Transverse colon (tissue), 4 donors: ENCODE data around the gene KCNH1. TPM values are rescaled to one million over a fixed set of nuclear protein-coding genes. Genes with fewer than 3 reads are reported as not detected.

Experiments used
- DNase-seq: peaks from one replicate; pipeline ENCODE4 v3.0.0-alpha.2; 2019
- H3K27ac ChIP-seq, 4 donors: fragments of 200-600 bp; sonication (generic); 2 replicates each; pipeline ENCODE4 v1.5.1; 2016 to 2018; ENCODE audit warnings: inconsistent platforms in 4 of 4
- H3K27me3 ChIP-seq: fragments of 200-600 bp; sonication (generic); 2 replicates; pipeline ENCODE4 v1.5.1; 2017; ENCODE audit warnings: inconsistent platforms
- H3K36me3 ChIP-seq, 4 donors: fragments of 200-600 bp; sonication (generic); 2 replicates each; pipeline ENCODE4 v1.5.1; 2017 to 2019; ENCODE audit warnings: inconsistent platforms in 4 of 4
- H3K4me1 ChIP-seq, 4 donors: fragments of 200-600 bp; sonication (generic); 2 replicates each; pipeline ENCODE4 v1.5.1; 2017 to 2020; ENCODE audit warnings: inconsistent platforms in 4 of 4
- H3K4me3 ChIP-seq, 4 donors: fragments of 200-600 bp; sonication (generic); 1 replicate in 1 of 4; 2 replicates in 3 of 4; pipeline versions ENCODE4 v1.5.1 to v1.6.1; 2017 to 2019; ENCODE audit warnings: inconsistent platforms in 4 of 4
- H3K9me3 ChIP-seq, 2 donors: fragments of 200-600 bp; sonication (generic); 2 replicates each; pipeline ENCODE4 v1.5.1; 2017 to 2019; ENCODE audit warnings: inconsistent platforms in 2 of 2
- EP300 ChIP-seq: sonication (generic); formaldehyde crosslinking; IDR thresholded peaks from one replicate; pipeline ENCODE4 v1.6.1; 2017; ENCODE audit warnings: antibody characterized with exemption, low read depth
- POLR2A ChIP-seq: fragments of 450-650 bp; IDR thresholded peaks from one replicate; pipeline ENCODE4 v1.6.1; 2016; ENCODE audit warnings: antibody characterized with exemption, mild to moderate bottlenecking, moderate library complexity
- POLR2AphosphoS5 ChIP-seq, 3 donors: sonication (generic); formaldehyde crosslinking; IDR thresholded peaks; one replicate each; pipeline ENCODE4 v1.6.1; 2016; ENCODE audit warnings: antibody characterized with exemption in 3 of 3
- WGBS, 2 donors: methylation state at CpG; one replicate each; pipeline ENCODE4 v1.1.5; 2018; ENCODE audit warnings: low coverage in 1 of 2; 5-methylcytosine and 5-hydroxymethylcytosine counted together
- in situ Hi-C, 4 donors: fragments of 200-750 bp; cut with MboI; loops; one replicate each; pipeline versions ENCODE4 v1.15.0 to v1.15.1; 2017; ENCODE audit warnings: low sequenced_read_pairs in 3 of 4, low pct_ligation_motif_present in 1 of 4, low pct_unique_long_range_greater_than_20kb in 1 of 4
- intact Hi-C: fragments of 100-400 bp; cut with DNase I; formaldehyde crosslinking; loops from one replicate; pipeline ENCODE4 v1.15.1; 2023; ENCODE audit warnings: low total_unique reads
- total RNA-seq, 4 donors: library from RNA; depleted of rRNA; stranded (reverse); fragments of >200 nt; gene quantifications; one replicate each; pipeline ENCODE4 v1.1.0, GENCODE V29; 2016
- TF ChIP-seq, protein P1 (sequence below), 5 experiments: fragments of 200-600 bp in 3 of 5; fragments of 450-650 bp in 2 of 5; sonication (generic) in 3 of 5; IDR thresholded peaks; 1 replicate in 2 of 5; 2 replicates in 3 of 5; pipeline ENCODE4 v1.5.1; 2016 to 2017; ENCODE audit warnings: antibody characterized with exemption in 5 of 5, inconsistent platforms in 3 of 5, mild to moderate bottlenecking in 2 of 5, moderate library complexity in 1 of 5

Gene KCNH1
- total RNA-seq, 4 donors from 2014 or later, result 0.55 to 9.4 (median 2.2) TPM

DNA sequence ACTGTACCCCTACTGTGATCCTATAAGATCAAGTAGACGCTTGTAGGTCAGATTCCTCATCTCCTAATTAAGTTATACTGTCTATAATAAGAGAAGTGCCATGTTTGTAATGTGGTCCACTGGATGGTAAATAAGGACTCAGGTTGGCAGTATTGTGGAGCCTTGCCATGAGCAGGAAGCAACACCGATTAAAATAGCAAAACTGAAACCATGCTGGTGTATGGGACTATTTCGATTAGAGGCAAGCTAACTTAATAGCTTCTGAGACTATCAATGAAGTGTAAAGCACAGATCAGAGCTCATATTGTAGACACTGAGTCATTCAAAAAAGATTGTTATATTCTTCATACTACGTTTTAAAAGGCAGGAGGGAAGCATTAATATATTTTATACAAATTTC lies 456.4 kb downstream of the KCNH1 start:
- Histone ChIP-seq H3K4me3 (no peak overlapping the region), H3K4me1 (no peaks in the 10 kb centered on the region), H3K27me3 (no peaks in the 10 kb centered on the region), H3K9me3 (no peaks in the 10 kb centered on the region), H3K36me3 (no peaks in the 10 kb centered on the region), H3K27ac (no peak overlapping the region)
- in situ Hi-C loops (no loop called here), intact Hi-C loops (no loop called here)
- no peak for TF ChIP-seq POLR2A
- no peak for TF ChIP-seq EP300
- TF ChIP-seq, protein P1, sequence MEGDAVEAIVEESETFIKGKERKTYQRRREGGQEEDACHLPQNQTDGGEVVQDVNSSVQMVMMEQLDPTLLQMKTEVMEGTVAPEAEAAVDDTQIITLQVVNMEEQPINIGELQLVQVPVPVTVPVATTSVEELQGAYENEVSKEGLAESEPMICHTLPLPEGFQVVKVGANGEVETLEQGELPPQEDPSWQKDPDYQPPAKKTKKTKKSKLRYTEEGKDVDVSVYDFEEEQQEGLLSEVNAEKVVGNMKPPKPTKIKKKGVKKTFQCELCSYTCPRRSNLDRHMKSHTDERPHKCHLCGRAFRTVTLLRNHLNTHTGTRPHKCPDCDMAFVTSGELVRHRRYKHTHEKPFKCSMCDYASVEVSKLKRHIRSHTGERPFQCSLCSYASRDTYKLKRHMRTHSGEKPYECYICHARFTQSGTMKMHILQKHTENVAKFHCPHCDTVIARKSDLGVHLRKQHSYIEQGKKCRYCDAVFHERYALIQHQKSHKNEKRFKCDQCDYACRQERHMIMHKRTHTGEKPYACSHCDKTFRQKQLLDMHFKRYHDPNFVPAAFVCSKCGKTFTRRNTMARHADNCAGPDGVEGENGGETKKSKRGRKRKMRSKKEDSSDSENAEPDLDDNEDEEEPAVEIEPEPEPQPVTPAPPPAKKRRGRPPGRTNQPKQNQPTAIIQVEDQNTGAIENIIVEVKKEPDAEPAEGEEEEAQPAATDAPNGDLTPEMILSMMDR (IDR thresholded peaks at IDR 0.05), result no peak
- TF ChIP-seq POLR2AphosphoS5 (IDR thresholded peaks at IDR 0.05), result no peak
- DNase-seq, result no peak
- WGBS, 2 donors, result 75 to 85% methylated on average over 4 of the region's 4 CpGs

DNA sequence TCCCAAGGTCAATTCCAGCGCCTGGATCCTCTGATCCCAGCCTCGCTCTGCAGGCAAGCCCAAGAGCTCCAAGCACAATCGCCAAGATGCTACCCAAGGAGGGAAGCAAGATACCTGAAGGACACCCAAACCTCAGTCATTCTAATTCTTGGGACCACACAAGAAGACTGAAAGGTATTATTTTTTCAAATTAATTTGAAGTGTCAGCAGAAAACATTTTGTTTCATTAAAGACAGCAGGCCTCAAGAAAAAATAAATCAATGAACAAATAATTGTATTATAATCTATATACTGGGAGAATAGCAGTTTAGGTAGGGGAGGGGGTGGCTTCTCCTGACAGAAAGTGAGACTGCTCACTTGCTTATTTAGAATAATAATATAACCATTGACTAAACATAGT lies 457.4 kb downstream of the KCNH1 start:
- no peak overlapping the region for H3K27ac ChIP-seq
- H3K27me3 ChIP-seq, result no peaks in the 10 kb centered on the region
- no peaks in the 10 kb centered on the region for H3K36me3 ChIP-seq
- H3K9me3 ChIP-seq, result no peaks in the 10 kb centered on the region
- DNase-seq, result no peak
- WGBS, 2 donors, result 96 to 100% methylated on average over 3 of the region's 3 CpGs
- TF ChIP-seq, protein P1 (IDR thresholded peaks at IDR 0.05), result no peak
- TF ChIP-seq POLR2AphosphoS5 (IDR thresholded peaks at IDR 0.05), result no peak
- TF ChIP-seq EP300, result no peak
- no peak for TF ChIP-seq POLR2A
- H3K4me1 ChIP-seq, result no peaks in the 10 kb centered on the region
- intact Hi-C loops, result no loop called here
- in situ Hi-C loops, result no loop called here
- H3K4me3 ChIP-seq, result no peak overlapping the region

DNA sequence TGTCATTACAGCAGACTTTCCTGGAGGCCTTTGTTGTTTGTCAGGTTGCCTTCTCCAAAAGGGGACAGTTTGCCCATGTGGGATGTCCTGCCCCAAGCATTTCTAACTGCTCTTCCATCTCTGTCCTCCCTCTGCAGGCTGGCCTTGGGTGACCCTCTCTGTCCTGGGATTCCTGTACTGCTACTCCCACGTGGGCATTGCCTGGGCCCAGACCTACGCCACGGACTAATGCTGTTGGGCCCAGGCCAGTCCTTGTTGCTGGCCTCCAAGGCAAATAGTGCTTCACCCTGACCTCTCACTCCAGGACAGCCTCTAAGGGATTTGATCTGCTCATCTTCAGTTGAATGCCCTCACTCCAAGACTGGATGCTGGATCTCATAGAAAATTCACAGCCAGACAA lies 459.8 kb downstream of the KCNH1 start:
- WGBS, 2 donors, result 86% methylated on average over 3 of the region's 3 CpGs; no CpG with 5 or more reads in 1 of the 2 donors
- no peak overlapping the region for H3K4me3 ChIP-seq
- H3K27me3 ChIP-seq, result no peaks in the 10 kb centered on the region
- H3K9me3 ChIP-seq, result no peaks in the 10 kb centered on the region
- no peak for DNase-seq
- in situ Hi-C loops (no loop called here), intact Hi-C loops (no loop called here)
- H3K4me1 ChIP-seq, result no peaks in the 10 kb centered on the region
- H3K27ac ChIP-seq, result no peak overlapping the region
- H3K36me3 ChIP-seq, result no peaks in the 10 kb centered on the region
- TF ChIP-seq POLR2A (no peak), EP300 (no peak)

DNA sequence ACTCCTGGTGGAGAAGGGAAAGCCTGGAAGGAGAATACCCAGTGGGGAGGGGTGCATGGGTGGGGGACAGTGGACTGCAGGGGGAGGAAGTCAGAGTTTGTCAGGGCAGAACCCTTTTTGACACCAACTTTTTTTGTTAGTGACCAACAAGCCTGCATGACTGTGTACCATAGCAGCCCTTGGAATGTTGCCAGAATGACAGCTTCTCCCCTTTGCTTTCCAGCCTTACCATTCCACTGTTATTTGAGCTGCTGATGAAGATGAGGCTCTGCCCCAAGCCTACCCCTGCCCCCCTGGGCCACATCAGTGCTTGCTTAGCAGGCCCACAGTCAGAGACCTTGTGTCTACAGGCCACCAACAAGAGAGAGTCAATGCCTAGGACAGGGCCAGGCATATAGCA lies 464.0 kb downstream of the KCNH1 start:
- Histone ChIP-seq H3K4me3 (no peak overlapping the region), H3K4me1 (no peaks in the 10 kb centered on the region), H3K36me3 (no peaks in the 10 kb centered on the region), H3K9me3 (no peaks in the 10 kb centered on the region), H3K27ac (no peak overlapping the region), H3K27me3 (no peaks in the 10 kb centered on the region)
- no peak for DNase-seq
- TF ChIP-seq POLR2A, result no peak
- TF ChIP-seq POLR2AphosphoS5 (IDR thresholded peaks at IDR 0.05), result no peak
- no peak for TF ChIP-seq EP300
- TF ChIP-seq, protein P1 (IDR thresholded peaks at IDR 0.05), result no peak
- intact Hi-C loops (no loop called here), in situ Hi-C loops (no loop called here)
